GM21825 (cell line): Measurements from ENCODE around the gene TBC1D20.
"Not testable (repeated sequence)": the region's sequence is repeated elsewhere in the genome, so short reads cannot be mapped to it uniquely, and the experiment has no call there.

Experiments used
- ATAC-seq: cut with Tn5 transposase; IDR thresholded peaks from one replicate; pipeline ENCODE4 v1.9.1; 2021; ENCODE audit warnings: mild to moderate bottlenecking, moderate library complexity; ENCODE audit not compliant: unreplicated experiment

Gene TBC1D20

GRCh38 chr20:462199-462991 lies at the start of gene TBC1D20:
Gene TBC1D20 (minus strand): TSS chr20:462533. CDS start chr20:462405, 128 bp downstream.
- peak; percentile 90 for ATAC-seq

- ATAC-seq = not testable (repeated sequence)
Observed at GRCh38 chr20:510328-511057, 48.2 kb upstream of the TBC1D20 start.

- not testable (repeated sequence) for ATAC-seq
Observed at GRCh38 chr20:508364-508787, 46.0 kb upstream of the TBC1D20 start.

GRCh38 chr20:507761-508332 lies 45.5 kb upstream of the TBC1D20 start:
- no peak for ATAC-seq

- ATAC-seq = no peak
Observed at GRCh38 chr20:507006-507758, 44.8 kb upstream of the TBC1D20 start.

GRCh38 chr20:504632-505075 lies 42.3 kb upstream of the TBC1D20 start:
- ATAC-seq = no peak

GRCh38 chr20:503048-503737 lies 40.9 kb upstream of the TBC1D20 start:
- no peak for ATAC-seq

GRCh38 chr20:497979-498378 lies 35.6 kb upstream of the TBC1D20 start:
- ATAC-seq = no peak

GRCh38 chr20:496126-496696 lies 33.9 kb upstream of the TBC1D20 start:
- no peak for ATAC-seq

- ATAC-seq = no peak
Observed at GRCh38 chr20:492159-492558, 29.8 kb upstream of the TBC1D20 start.

- ATAC-seq = no peak
Observed at GRCh38 chr20:487655-488054, 25.3 kb upstream of the TBC1D20 start.

- ATAC-seq = no peak
Observed at GRCh38 chr20:483815-484644, 21.7 kb upstream of the TBC1D20 start.

GRCh38 chr20:481167-481566 lies 18.8 kb upstream of the TBC1D20 start:
- no peak for ATAC-seq

- no peak for ATAC-seq
Observed at GRCh38 chr20:480044-480443, 17.7 kb upstream of the TBC1D20 start.

GRCh38 chr20:479487-479886 lies 17.2 kb upstream of the TBC1D20 start:
- ATAC-seq = no peak

GRCh38 chr20:478949-479429 lies 16.7 kb upstream of the TBC1D20 start:
- ATAC-seq = no peak

- ATAC-seq = no peak
Observed at GRCh38 chr20:478010-478948, 15.9 kb upstream of the TBC1D20 start.
